Endodermal cell (in vitro differentiated cells): ENCODE measurements around the gene CTAG1B. TPM values are rescaled to one million over a fixed set of nuclear protein-coding genes. Genes with fewer than 3 reads are reported as not detected.
A peak's percentile ranks its signal among the peaks of the same experiment; 100 is the strongest.

Experiments used
- DNase-seq: peaks from one replicate; pipeline ENCODE4 v3.0.0-alpha.2; 2017
- H3K27ac ChIP-seq: 2 replicates; pipeline ENCODE4 v1.5.1; 2013; ENCODE audit warnings: mild to moderate bottlenecking, low read depth, low read length, moderate library complexity
- H3K27me3 ChIP-seq: 2 replicates; pipeline ENCODE4 v1.6.1; 2013; ENCODE audit warnings: mild to moderate bottlenecking, low read length, moderate library complexity; ENCODE audit not compliant: insufficient read depth, control insufficient read depth, poor library complexity, severe bottlenecking
- H3K36me3 ChIP-seq: 2 replicates; pipeline ENCODE4 v1.7.0; 2013; ENCODE audit warnings: mild to moderate bottlenecking, low read length, moderate library complexity; ENCODE audit not compliant: control insufficient read depth, insufficient read depth
- H3K4me1 ChIP-seq: one replicate; pipeline ENCODE4 v1.7.0; 2013; ENCODE audit warnings: low read length; ENCODE audit not compliant: control insufficient read depth, insufficient read depth
- H3K4me3 ChIP-seq: 2 replicates; pipeline ENCODE4 v1.5.1; 2013; ENCODE audit warnings: mild to moderate bottlenecking, low read length, moderate library complexity
- H3K9ac ChIP-seq: 2 replicates; pipeline ENCODE4 v1.6.1; 2013; ENCODE audit warnings: mild to moderate bottlenecking, low read length, moderate library complexity; ENCODE audit not compliant: poor library complexity, severe bottlenecking; ENCODE audit errors: extremely low read depth
- H3K9me3 ChIP-seq: 2 replicates; pipeline ENCODE4 v1.6.1; 2013; ENCODE audit warnings: mild to moderate bottlenecking, low read length, moderate library complexity; ENCODE audit not compliant: control insufficient read depth
- H3K27ac Mint-ChIP-seq: 2 replicates; pipeline ENCODE4 v1.8.0; 2020; ENCODE audit warnings: mixed read lengths
- H3K27me3 Mint-ChIP-seq: 2 replicates; pipeline ENCODE4 v1.8.0; 2021; ENCODE audit warnings: mild to moderate bottlenecking, mixed read lengths; ENCODE audit not compliant: insufficient read depth
- H3K36me3 Mint-ChIP-seq: 2 replicates; pipeline ENCODE4 v1.8.0; 2020; ENCODE audit warnings: low read depth, mixed read lengths
- H3K4me1 Mint-ChIP-seq: 2 replicates; pipeline ENCODE4 v1.8.0; 2020; ENCODE audit warnings: mixed read lengths
- H3K4me3 Mint-ChIP-seq: 2 replicates; pipeline ENCODE4 v1.8.0; 2020; ENCODE audit warnings: mild to moderate bottlenecking, moderate library complexity, mixed read lengths
- H3K9me3 Mint-ChIP-seq: 2 replicates; pipeline ENCODE4 v1.8.0; 2020; ENCODE audit warnings: mild to moderate bottlenecking, mixed read lengths
- CTCF ChIP-seq: fragments of 200-600 bp; sonication (generic); conservative IDR thresholded peaks from 2 replicates; pipeline ENCODE4 v1.5.0; 2021; ENCODE audit warnings: antibody characterized with exemption, mild to moderate bottlenecking
- WGBS, 2 experiments: methylation state at CpG; one replicate each; pipeline versions ENCODE4 v1.1.5 to v1.1.7; 2013; ENCODE audit warnings: missing lambda C conversion rate in 2 of 2, mixed read lengths in 1 of 2; ENCODE audit not compliant: insufficient coverage in 1 of 2, insufficient read length in 1 of 2; 5-methylcytosine and 5-hydroxymethylcytosine counted together
- total RNA-seq, 2 donors: library from RNA; stranded (reverse); fragmentation: NEBNext Ultra II Directional in 1 of 2; extraction: Animal tissue kit (Norgen Biotek cat#: 25700) in 1 of 2; gene quantifications; 2 replicates in 1 of 2; 3 replicates in 1 of 2; pipeline ENCODE4 v1.2.1, GENCODE V29; 2021

Gene CTAG1B
- total RNA-seq, 2 donors from 2014 or later, result not detected

GRCh38 chrX:154596290-154596929 lies 22.7 kb downstream of the CTAG1B start:
- H3K36me3 ChIP-seq, result no peaks in the 10 kb centered on the region
- peak; percentile 86 for DNase-seq
- H3K27me3 ChIP-seq, result no peaks in the 10 kb centered on the region
- H3K4me3 ChIP-seq, result no peak overlapping the region
- 0% methylated on average over 1 of the region's 3 CpGs; no CpG with 5 or more reads in 1 of the 2 experiments for WGBS, 2 experiments
- Mint-ChIP-seq H3K4me3 (no peak overlapping the region), H3K9me3 (peaks cover 81% of the 10 kb centered on the region), H3K36me3 (no peaks in the 10 kb centered on the region), H3K27ac (no peak overlapping the region), H3K27me3 (peaks cover 25% of the 10 kb centered on the region), H3K4me1 (no peaks in the 10 kb centered on the region)
- H3K9ac ChIP-seq, result no peak overlapping the region
- H3K27ac ChIP-seq, result no peak overlapping the region
- TF ChIP-seq CTCF, result peak; percentile 25
- H3K9me3 ChIP-seq, result peaks cover 12% of the 10 kb centered on the region
- no peaks in the 10 kb centered on the region for H3K4me1 ChIP-seq

- H3K27me3 ChIP-seq, result no peaks in the 10 kb centered on the region
- Mint-ChIP-seq H3K27ac (no peak overlapping the region), H3K36me3 (no peaks in the 10 kb centered on the region), H3K27me3 (peaks cover 25% of the 10 kb centered on the region), H3K4me3 (no peak overlapping the region), H3K9me3 (peaks cover 84% of the 10 kb centered on the region), H3K4me1 (no peaks in the 10 kb centered on the region)
- no peaks in the 10 kb centered on the region for H3K36me3 ChIP-seq
- no peak overlapping the region for H3K27ac ChIP-seq
- no peak overlapping the region for H3K4me3 ChIP-seq
- 75% methylated on average over 1 of the region's 2 CpGs; no CpG with 5 or more reads in 1 of the 2 experiments for WGBS, 2 experiments
- DNase-seq, result no peak
- no peaks in the 10 kb centered on the region for H3K4me1 ChIP-seq
- no peak for TF ChIP-seq CTCF
- peaks cover 12% of the 10 kb centered on the region for H3K9me3 ChIP-seq
- H3K9ac ChIP-seq, result no peak overlapping the region
Measured at GRCh38 chrX:154595559-154596249, 23.4 kb downstream of the CTAG1B start.

- H3K9me3 ChIP-seq, result peaks cover 12% of the 10 kb centered on the region
- no peaks in the 10 kb centered on the region for H3K4me1 ChIP-seq
- no peak for DNase-seq
- TF ChIP-seq CTCF, result no peak
- H3K27ac ChIP-seq, result no peak overlapping the region
- Mint-ChIP-seq H3K27me3 (peaks cover 23% of the 10 kb centered on the region), H3K4me1 (no peaks in the 10 kb centered on the region), H3K9me3 (peaks cover 72% of the 10 kb centered on the region), H3K36me3 (no peaks in the 10 kb centered on the region), H3K27ac (no peak overlapping the region), H3K4me3 (no peak overlapping the region)
- no peak overlapping the region for H3K4me3 ChIP-seq
- H3K9ac ChIP-seq, result no peak overlapping the region
- 80 to 88% methylated on average over 1 to 4 of the region's 4 CpGs for WGBS, 2 experiments
- H3K36me3 ChIP-seq, result no peaks in the 10 kb centered on the region
- no peaks in the 10 kb centered on the region for H3K27me3 ChIP-seq
Measured at GRCh38 chrX:154594491-154594890, 24.6 kb downstream of the CTAG1B start.
